ENCODE data around the gene LRCH2.

LRCH2 gene

DNA sequence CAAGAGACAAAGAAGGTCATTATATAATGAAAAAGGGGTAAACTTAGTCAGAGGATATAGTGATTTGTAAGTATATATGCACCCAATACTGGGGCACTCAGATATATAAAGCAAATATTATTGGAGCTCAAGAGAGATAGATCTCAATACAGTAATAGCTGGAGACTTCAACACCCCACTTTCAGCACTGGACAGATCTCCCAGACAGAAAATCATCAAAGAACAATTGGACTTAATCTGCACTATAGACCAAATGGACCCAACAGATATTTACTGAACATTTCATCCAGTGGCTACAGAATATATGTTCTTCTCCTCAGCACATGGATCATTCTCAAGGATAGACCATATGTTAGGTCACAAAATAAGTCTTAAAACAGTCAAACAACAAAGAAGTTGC is 91.8 kb downstream of the LRCH2 start:
- Histone ChIP-seq H4K20me1 (ENCODE audit: insufficient read depth, low read length) (no peaks in the 10 kb centered on the region), H3K4me3 (ENCODE audit: low read length) (no peak overlapping the region), H3K36me3 (replicated peaks; ENCODE audit: low read depth, low read length) (no peaks in the 10 kb centered on the region), H3K9ac (ENCODE audit: low read length) (no peak overlapping the region), H3K4me1 (ENCODE audit: low read length) (no peaks in the 10 kb centered on the region), H2AFZ (ENCODE audit: low read depth, low read length) (no peak overlapping the region), H3K27ac (ENCODE audit: low read length) (no peak overlapping the region), H3K27me3 (ENCODE audit: low read depth, low read length) (no peaks in the 10 kb centered on the region), H3K9me3 (ENCODE audit: insufficient read depth, low read length) (no peaks in the 10 kb centered on the region), H3K4me2 (ENCODE audit: low read length) (no peak overlapping the region), H3K79me2 (ENCODE audit: low read length) (no peaks in the 10 kb centered on the region)
- TF ChIP-seq EZH2phosphoT487 (IDR thresholded peaks at IDR 0.05; ENCODE audit: low read depth): no peak
- TF ChIP-seq, protein P1, sequence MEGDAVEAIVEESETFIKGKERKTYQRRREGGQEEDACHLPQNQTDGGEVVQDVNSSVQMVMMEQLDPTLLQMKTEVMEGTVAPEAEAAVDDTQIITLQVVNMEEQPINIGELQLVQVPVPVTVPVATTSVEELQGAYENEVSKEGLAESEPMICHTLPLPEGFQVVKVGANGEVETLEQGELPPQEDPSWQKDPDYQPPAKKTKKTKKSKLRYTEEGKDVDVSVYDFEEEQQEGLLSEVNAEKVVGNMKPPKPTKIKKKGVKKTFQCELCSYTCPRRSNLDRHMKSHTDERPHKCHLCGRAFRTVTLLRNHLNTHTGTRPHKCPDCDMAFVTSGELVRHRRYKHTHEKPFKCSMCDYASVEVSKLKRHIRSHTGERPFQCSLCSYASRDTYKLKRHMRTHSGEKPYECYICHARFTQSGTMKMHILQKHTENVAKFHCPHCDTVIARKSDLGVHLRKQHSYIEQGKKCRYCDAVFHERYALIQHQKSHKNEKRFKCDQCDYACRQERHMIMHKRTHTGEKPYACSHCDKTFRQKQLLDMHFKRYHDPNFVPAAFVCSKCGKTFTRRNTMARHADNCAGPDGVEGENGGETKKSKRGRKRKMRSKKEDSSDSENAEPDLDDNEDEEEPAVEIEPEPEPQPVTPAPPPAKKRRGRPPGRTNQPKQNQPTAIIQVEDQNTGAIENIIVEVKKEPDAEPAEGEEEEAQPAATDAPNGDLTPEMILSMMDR (IDR thresholded peaks at IDR 0.05; ENCODE audit: low read depth, low read length): no peak

DNA sequence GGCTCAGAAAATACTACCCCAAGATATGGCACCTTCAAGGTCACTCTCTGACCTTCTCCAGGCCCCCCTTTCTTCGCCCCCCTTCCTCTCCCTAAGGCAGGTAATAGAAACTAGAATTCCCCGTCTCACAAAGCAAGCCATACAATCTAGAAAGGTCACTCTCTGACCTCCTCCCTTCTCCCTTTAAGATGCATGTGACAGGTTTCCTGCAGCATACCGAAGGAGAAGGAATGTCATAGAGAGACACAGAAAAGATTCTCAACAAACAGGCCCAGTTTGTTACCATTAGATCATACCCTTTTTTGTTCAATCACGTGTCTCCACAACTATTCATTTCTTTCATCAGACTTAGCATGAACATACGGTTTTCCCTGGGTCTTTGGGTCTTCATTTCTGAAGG is 95.9 kb downstream of the LRCH2 start:
- Histone ChIP-seq H3K4me3 (ENCODE audit: low read length) (no peak overlapping the region), H2AFZ (ENCODE audit: low read depth, low read length) (no peak overlapping the region), H3K9me3 (ENCODE audit: insufficient read depth, low read length) (no peaks in the 10 kb centered on the region), H3K79me2 (ENCODE audit: low read length) (no peaks in the 10 kb centered on the region), H4K20me1 (ENCODE audit: insufficient read depth, low read length) (no peaks in the 10 kb centered on the region), H3K4me2 (ENCODE audit: low read length) (no peak overlapping the region), H3K36me3 (replicated peaks; ENCODE audit: low read depth, low read length) (no peaks in the 10 kb centered on the region), H3K27ac (ENCODE audit: low read length) (no peak overlapping the region), H3K27me3 (ENCODE audit: low read depth, low read length) (no peaks in the 10 kb centered on the region), H3K4me1 (ENCODE audit: low read length) (no peaks in the 10 kb centered on the region), H3K9ac (ENCODE audit: low read length) (no peak overlapping the region)
- no peak for TF ChIP-seq EZH2phosphoT487 (IDR thresholded peaks at IDR 0.05; ENCODE audit: low read depth)
- TF ChIP-seq, protein P1 (IDR thresholded peaks at IDR 0.05; ENCODE audit: low read depth, low read length): no peak

DNA sequence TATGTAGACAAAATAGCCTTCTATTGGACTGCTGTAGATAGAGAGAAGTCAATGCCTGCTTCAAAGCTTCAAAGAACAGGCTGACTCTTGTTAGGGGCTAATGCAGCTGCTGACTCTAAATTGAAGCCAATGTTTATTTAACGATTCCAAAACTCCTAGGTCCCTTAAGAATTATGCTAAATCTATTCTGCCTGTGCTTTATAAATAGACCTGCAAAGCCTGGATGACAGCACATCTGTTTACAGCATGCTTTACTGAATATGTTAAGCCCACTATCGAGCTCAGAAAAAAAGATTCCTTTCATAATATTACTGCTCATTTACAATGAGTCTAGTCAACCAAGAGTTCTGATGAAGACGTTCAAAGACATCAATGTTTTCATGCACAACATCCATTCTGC is 99.5 kb downstream of the LRCH2 start:
- Histone ChIP-seq H3K4me2 (ENCODE audit: low read length) (no peak overlapping the region), H3K27ac (ENCODE audit: low read length) (no peak overlapping the region), H3K4me3 (ENCODE audit: low read length) (no peak overlapping the region), H3K9ac (ENCODE audit: low read length) (no peak overlapping the region), H3K79me2 (ENCODE audit: low read length) (no peaks in the 10 kb centered on the region), H3K9me3 (ENCODE audit: insufficient read depth, low read length) (no peaks in the 10 kb centered on the region), H3K4me1 (ENCODE audit: low read length) (no peaks in the 10 kb centered on the region), H3K27me3 (ENCODE audit: low read depth, low read length) (no peaks in the 10 kb centered on the region), H3K36me3 (replicated peaks; ENCODE audit: low read depth, low read length) (no peaks in the 10 kb centered on the region), H2AFZ (ENCODE audit: low read depth, low read length) (no peak overlapping the region), H4K20me1 (ENCODE audit: insufficient read depth, low read length) (no peaks in the 10 kb centered on the region)
- TF ChIP-seq, protein P1 (IDR thresholded peaks at IDR 0.05; ENCODE audit: low read depth, low read length): no peak
- no peak for TF ChIP-seq EZH2phosphoT487 (IDR thresholded peaks at IDR 0.05; ENCODE audit: low read depth)

DNA sequence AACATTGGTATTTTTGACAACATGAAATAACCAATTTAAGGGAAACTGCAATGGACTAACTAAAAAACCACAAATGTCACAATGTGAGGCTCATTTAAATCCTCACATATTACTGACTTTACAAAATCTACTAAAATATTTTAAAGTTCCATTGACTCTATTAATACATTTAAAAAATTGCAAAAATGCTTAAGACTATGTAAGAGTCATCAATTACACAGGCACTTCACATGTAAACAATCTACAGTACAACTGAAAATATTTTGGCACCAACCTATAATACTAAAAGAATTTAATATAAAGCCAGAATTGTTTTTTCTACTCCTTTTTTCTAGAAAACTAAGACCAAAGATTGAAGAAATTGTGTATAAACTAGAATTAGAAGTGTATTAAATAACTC is 121.5 kb downstream of the LRCH2 start:
- Histone ChIP-seq H3K27ac (ENCODE audit: low read length) (no peak overlapping the region), H3K27me3 (ENCODE audit: low read depth, low read length) (no peaks in the 10 kb centered on the region), H3K4me3 (ENCODE audit: low read length) (no peak overlapping the region), H3K9me3 (ENCODE audit: insufficient read depth, low read length) (no peaks in the 10 kb centered on the region), H3K4me1 (ENCODE audit: low read length) (no peaks in the 10 kb centered on the region), H3K4me2 (ENCODE audit: low read length) (no peak overlapping the region), H4K20me1 (ENCODE audit: insufficient read depth, low read length) (no peaks in the 10 kb centered on the region), H3K79me2 (ENCODE audit: low read length) (no peaks in the 10 kb centered on the region), H3K9ac (ENCODE audit: low read length) (no peak overlapping the region), H2AFZ (ENCODE audit: low read depth, low read length) (no peak overlapping the region), H3K36me3 (replicated peaks; ENCODE audit: low read depth, low read length) (no peaks in the 10 kb centered on the region)
- no peak for TF ChIP-seq EZH2phosphoT487 (IDR thresholded peaks at IDR 0.05; ENCODE audit: low read depth)
- TF ChIP-seq, protein P1 (IDR thresholded peaks at IDR 0.05; ENCODE audit: low read depth, low read length): no peak
